NT2/D1 (cell line): ENCODE results near the gene LPP.

Source experiments
- SUZ12 ChIP-seq: IDR thresholded peaks from 2 replicates; pipeline ENCODE4 v1.6.1; 2011; ENCODE audit not compliant: insufficient read length, insufficient read depth; ENCODE audit errors: extremely low read depth
- ZNF274 ChIP-seq: IDR thresholded peaks from 2 replicates; pipeline ENCODE4 v1.6.1; 2011; ENCODE audit warnings: mild to moderate bottlenecking, low read depth, low read length

- no peak for TF ChIP-seq ZNF274
- TF ChIP-seq SUZ12: no peak
These were observed 532.4 kb downstream of the LPP start for GRCh38 chr3:188686324-188686723.
